Measurements from ENCODE around the gene ZKSCAN1. TPM values are rescaled to one million over a fixed set of nuclear protein-coding genes. Genes with fewer than 3 reads are reported as not detected.

The ZKSCAN1 gene
- total and polyA plus RNA-seq, 12 donors = 4.7 to 68.9 (median 47.1) TPM

GRCh38 chr7:100069991-100070390 is 54.6 kb downstream of the ZKSCAN1 start:
- DNase-seq (no peak), ATAC-seq (no peak)
- Histone ChIP-seq H3K4me3 (no peak overlapping the region), H3K9me3 (peaks cover 2 to 46% (median 32%) of the 10 kb centered on the region in 11 donors), H3K27me3 (no peaks in the 10 kb centered on the region), H3K4me1 (peaks cover 0 to 13% (median 12%) of the 10 kb centered on the region in 9 donors), H3K27ac (no peak overlapping the region), H3K36me3 (peaks cover 28 to 83% (median 68%) of the 10 kb centered on the region in 9 donors)
- intact Hi-C loops (cut with DNase I) = no loop called here
- 97 to 99% methylated on average over 5 of the region's 5 CpGs for WGBS, 2 donors
- no peak for TF ChIP-seq CTCF (IDR thresholded peaks at IDR 0.05)

GRCh38 chr7:100071018-100071723 is 55.8 kb downstream of the ZKSCAN1 start:
- 98 to 99% methylated on average over 11 of the region's 11 CpGs for WGBS, 2 donors
- ATAC-seq (no peak), DNase-seq (no peak)
- Histone ChIP-seq H3K27me3 (no peaks in the 10 kb centered on the region), H3K4me1 (peaks cover 0 to 2% (median 1%) of the 10 kb centered on the region in 9 donors), H3K4me3 (no peak overlapping the region), H3K27ac (no peak overlapping the region), H3K36me3 (peaks cover 33 to 94% (median 77%) of the 10 kb centered on the region in 9 donors), H3K9me3 (peaks cover 2 to 46% (median 32%) of the 10 kb centered on the region in 11 donors)
- intact Hi-C loops (cut with DNase I) = no loop called here
- no peak for TF ChIP-seq CTCF (IDR thresholded peaks at IDR 0.05)

- H3K4me3 ChIP-seq = no peak overlapping the region
- intact Hi-C loops (cut with DNase I) = no loop called here
- peaks cover 2 to 46% (median 32%) of the 10 kb centered on the region in 11 donors for H3K9me3 ChIP-seq
- no peak for TF ChIP-seq CTCF (IDR thresholded peaks at IDR 0.05)
- peaks cover 33 to 100% (median 89%) of the 10 kb centered on the region in 9 donors for H3K36me3 ChIP-seq
- H3K4me1 ChIP-seq = no peaks in the 10 kb centered on the region
- DNase-seq (no peak), ATAC-seq (no peak)
- 96 to 98% methylated on average over 10 of the region's 10 CpGs for whole genome bisulfite sequencing, 2 donors
- no peaks in the 10 kb centered on the region for H3K27me3 ChIP-seq
- H3K27ac ChIP-seq = no peak overlapping the region
Measured at GRCh38 chr7:100072462-100072861, 57.1 kb downstream of the ZKSCAN1 start.

- intact Hi-C loops (cut with DNase I) = no loop called here
- ATAC-seq = no peak
- 96% methylated on average over 7 of the region's 7 CpGs for WGBS, 2 donors
Measured at GRCh38 chr7:100074841-100075240, 59.4 kb downstream of the ZKSCAN1 start.

More at GRCh38 chr7:100074841-100075240, 59.4 kb downstream of the ZKSCAN1 start:
- Histone ChIP-seq H3K27me3 (no peaks in the 10 kb centered on the region), H3K4me3 (no peak overlapping the region), H3K4me1 (peaks cover 0 to 18% (median 10%) of the 10 kb centered on the region in 9 donors), H3K9me3 (peaks cover 2 to 40% (median 32%) of the 10 kb centered on the region in 11 donors), H3K27ac (no peak overlapping the region), H3K36me3 (peaks cover 29 to 100% (median 84%) of the 10 kb centered on the region in 9 donors)
- TF ChIP-seq CTCF (IDR thresholded peaks at IDR 0.05) = no peak
- no peak for DNase-seq

All from heart right ventricle (tissue), 16 donors.